Measurements from ENCODE around the gene SLC35G6.
"Not testable (repeated sequence)": the region's sequence is repeated elsewhere in the genome, so short reads cannot be mapped to it uniquely, and the experiment has no call there.

The SLC35G6 gene

GRCh38 chr17:7481275-7481674 lies at the start of gene SLC35G6:
TSS of gene SLC35G6 (plus strand) at chr17:7481446. CDS start at chr17:7481517, 71 bp downstream.
- not testable (repeated sequence) for DNase-seq (ENCODE audit: low read depth in 2 of 2, low spot score in 1 of 2)

DNA sequence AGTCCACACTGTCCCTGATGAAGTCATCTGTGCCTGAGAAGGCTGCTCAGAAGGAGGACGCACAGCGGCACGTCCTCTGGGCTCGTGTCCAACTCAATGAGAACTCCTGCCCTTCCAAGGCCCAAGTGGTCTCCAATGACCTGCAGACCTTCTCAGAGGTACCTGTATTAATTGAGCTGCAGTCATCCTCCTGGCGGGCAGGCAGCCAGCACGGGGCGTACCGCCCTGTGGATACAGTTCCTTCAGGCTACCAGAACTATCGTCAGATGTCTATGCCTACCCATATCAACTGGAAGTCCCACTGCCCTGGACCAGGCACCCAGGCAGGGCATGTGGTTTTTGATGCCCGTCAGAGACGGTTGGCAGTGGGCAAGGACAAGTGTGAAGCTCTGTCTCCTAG lies 49.0 kb upstream of the SLC35G6 start:
- no peak for DNase-seq (ENCODE audit: low read depth in 2 of 2, low spot score in 1 of 2)

GRCh38 chr17:7435676-7436555 lies 45.3 kb upstream of the SLC35G6 start:
- DNase-seq (ENCODE audit: low read depth in 2 of 2, low spot score in 1 of 2): peak in 1 of 2 donors; percentile 29

GRCh38 chr17:7436556-7437368 lies 44.5 kb upstream of the SLC35G6 start:
- peak in 1 of 2 donors; percentile 55 for DNase-seq (ENCODE audit: low read depth in 2 of 2, low spot score in 1 of 2)

GRCh38 chr17:7437369-7437863 lies 43.8 kb upstream of the SLC35G6 start:
- no peak for DNase-seq (ENCODE audit: low read depth in 2 of 2, low spot score in 1 of 2)

GRCh38 chr17:7437950-7438614 lies 43.2 kb upstream of the SLC35G6 start:
- DNase-seq (ENCODE audit: low read depth in 2 of 2, low spot score in 1 of 2): peak in 1 of 2 donors; percentile 30

DNA sequence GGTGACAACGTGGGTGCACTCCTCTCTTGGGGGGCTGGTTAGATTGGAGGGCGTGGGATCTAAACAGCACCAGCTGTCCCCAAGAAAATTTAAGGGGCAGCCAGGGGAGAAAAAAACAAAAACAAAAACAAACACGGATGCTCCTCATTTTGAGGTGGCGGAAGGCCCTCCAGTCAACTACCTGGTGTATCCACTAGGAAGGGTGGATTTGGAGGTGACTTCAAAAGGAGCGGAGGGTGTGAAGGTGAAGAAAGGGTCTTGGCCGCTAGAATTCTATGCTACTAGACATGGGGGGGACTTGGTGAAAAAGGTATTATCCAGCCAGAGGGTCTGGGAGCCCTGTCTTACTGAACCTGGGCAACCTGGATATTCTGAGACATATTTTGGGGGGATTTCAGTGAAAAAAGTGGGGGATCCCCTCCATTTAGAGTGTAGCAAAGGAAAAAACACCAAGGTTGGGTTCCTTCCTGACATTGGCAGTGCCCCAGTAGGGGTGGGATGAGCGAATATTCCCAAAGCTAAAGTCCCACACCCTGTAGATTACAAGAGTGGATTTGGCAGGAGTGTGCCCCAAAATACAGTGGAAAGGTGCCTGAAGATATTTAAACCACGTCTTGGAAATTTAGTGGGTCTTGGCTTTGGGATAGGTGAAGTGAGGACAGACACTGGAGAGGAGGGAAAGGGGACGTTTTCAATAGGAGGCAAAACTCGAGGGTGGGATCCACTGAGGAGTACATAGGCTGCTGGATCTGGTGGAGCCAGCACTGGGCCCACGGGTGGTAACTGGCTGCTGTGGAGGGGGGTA lies 42.4 kb upstream of the SLC35G6 start:
- no peak for DNase-seq (ENCODE audit: low read depth in 2 of 2, low spot score in 1 of 2)

- no peak for DNase-seq (ENCODE audit: low read depth in 2 of 2, low spot score in 1 of 2)
Measured at GRCh38 chr17:7439462-7440112, 41.7 kb upstream of the SLC35G6 start, which contains the start of gene FGF11. TSS of gene FGF11 (plus strand) at chr17:7439512. CDS start at chr17:7439621, 109 bp downstream.

GRCh38 chr17:7440113-7440833 lies 41.0 kb upstream of the SLC35G6 start:
- no peak for DNase-seq (ENCODE audit: low read depth in 2 of 2, low spot score in 1 of 2)

DNA sequence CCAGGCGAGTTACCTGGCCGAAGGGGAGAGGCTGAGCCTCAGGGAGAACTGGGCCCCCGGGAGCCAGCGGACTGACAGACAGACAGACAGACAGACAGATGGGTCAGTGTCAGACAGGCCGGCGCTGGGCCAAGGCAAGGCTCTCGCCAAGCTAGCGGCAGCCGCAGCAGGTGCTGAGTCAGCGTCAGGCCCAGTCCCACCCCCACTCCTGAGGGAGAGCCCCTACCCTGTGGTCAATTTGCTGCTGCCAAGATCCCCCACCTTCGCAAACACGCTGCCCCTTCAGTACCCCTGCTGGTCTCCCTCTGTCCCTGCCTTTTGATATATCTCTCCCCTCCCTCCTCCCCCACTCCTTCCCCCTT lies 40.4 kb upstream of the SLC35G6 start:
- no peak for DNase-seq (ENCODE audit: low read depth in 2 of 2, low spot score in 1 of 2)

GRCh38 chr17:7441266-7441665 lies 40.0 kb upstream of the SLC35G6 start:
- no peak for DNase-seq (ENCODE audit: low read depth in 2 of 2, low spot score in 1 of 2)

DNA sequence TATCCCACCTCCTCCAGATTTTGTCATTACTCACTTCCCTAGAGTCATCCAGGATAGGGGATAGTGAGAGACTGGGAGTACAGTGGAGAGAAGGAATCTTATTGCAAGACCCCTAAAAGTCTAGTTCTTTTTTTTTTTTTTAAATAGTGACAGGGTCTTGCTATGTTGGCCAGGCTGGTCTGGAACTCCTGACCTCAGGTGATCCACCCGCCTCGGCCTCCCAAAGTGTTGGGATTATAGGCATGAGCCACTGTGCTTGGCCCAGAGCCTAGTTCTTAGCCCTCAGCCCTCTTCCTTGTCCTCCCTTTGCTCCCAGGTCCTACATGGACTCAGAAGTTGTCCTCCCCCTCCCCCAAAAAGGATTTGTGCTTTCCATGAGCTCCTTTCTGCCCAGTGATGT lies 39.1 kb upstream of the SLC35G6 start:
- DNase-seq (ENCODE audit: low read depth in 2 of 2, low spot score in 1 of 2): no peak

GRCh38 chr17:7443499-7444485 lies 37.5 kb upstream of the SLC35G6 start:
- DNase-seq (ENCODE audit: low read depth in 2 of 2, low spot score in 1 of 2): no peak

GRCh38 chr17:7444682-7445618 lies 36.3 kb upstream of the SLC35G6 start, which contains the start of gene CHRNB1:
TSS of gene CHRNB1 (plus strand) at chr17:7445061. CDS start at chr17:7445128, 67 bp downstream.
- DNase-seq (ENCODE audit: low read depth in 2 of 2, low spot score in 1 of 2): no peak

GRCh38 chr17:7445619-7445968 lies 35.7 kb upstream of the SLC35G6 start:
- no peak for DNase-seq (ENCODE audit: low read depth in 2 of 2, low spot score in 1 of 2)

GRCh38 chr17:7448461-7448860 lies 32.8 kb upstream of the SLC35G6 start:
- DNase-seq (ENCODE audit: low read depth in 2 of 2, low spot score in 1 of 2): no peak

DNA sequence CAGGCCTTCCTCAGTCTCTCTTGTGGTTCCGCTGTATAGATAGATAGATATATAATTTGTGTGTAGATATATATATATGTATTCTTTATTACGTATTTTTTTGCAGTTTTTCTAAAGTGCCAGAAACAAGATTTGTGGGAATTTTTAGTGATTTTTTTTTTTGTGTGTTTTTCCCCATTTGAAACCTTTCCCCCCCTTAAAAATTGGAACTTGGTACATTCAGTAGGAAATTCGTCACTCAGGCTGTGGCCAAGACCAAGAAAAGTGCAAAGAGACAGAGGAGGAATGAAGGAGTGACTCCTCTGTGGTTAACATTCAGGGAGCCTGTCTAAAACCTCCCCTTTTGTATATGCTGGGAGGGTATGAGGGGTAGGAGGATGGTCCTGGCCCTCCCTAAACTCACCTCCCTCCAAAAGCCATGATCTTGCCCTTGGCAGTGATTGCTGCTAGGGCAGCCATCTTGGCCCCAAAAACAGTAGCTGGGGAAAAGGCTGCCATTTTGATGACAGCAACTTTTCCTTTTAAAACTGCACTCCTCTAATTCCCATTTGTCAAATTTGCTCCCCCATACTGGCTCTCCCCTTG lies 21.2 kb upstream of the SLC35G6 start:
- DNase-seq (ENCODE audit: low read depth in 2 of 2, low spot score in 1 of 2): no peak

All from stimulated activated CD8-positive, alpha-beta memory T cell treated with anti-CD3 and anti-CD28 coated beads, Interleukin-4, amount 100 ng/mL, for 4 hours (primary cell).